ENCODE data around the gene S100A9. TPM values are rescaled to one million over a fixed set of nuclear protein-coding genes. Genes with fewer than 3 reads are reported as not detected.

S100A9 gene
- total RNA-seq, 1 experiment from 2014 or later = 0.59 TPM

GRCh38 chr1:153393926-153394325, 36.3 kb downstream of the S100A9 start:
- Histone ChIP-seq H3K9me2 (ENCODE audit: insufficient read depth) (no peaks in the 10 kb centered on the region), H2AFZ (ENCODE audit: low read depth, low read length, poor library complexity, severe bottlenecking) (no peak overlapping the region), H3K4me1 (ENCODE audit: control insufficient read depth in 1 of 2, insufficient read depth in 2 of 2, low read length in 2 of 2) (no peaks in the 10 kb centered on the region), H3K36me3 (ENCODE audit: control insufficient read depth in 1 of 2, insufficient read depth in 2 of 2, low read length in 2 of 2) (no peaks in the 10 kb centered on the region), H3K4me3 (replicated peaks in 1 of 2; ENCODE audit: low read depth in 1 of 2, low read length in 2 of 2) (no peak overlapping the region), H3K27me3 (ENCODE audit: insufficient read depth, low read length) (peaks cover 81% of the 10 kb centered on the region), H3K4me2 (ENCODE audit: low read length) (no peak overlapping the region), H3K9me3 (ENCODE audit: control insufficient read depth in 1 of 2, insufficient read depth in 1 of 2, low read depth in 1 of 2, low read length in 2 of 2) (no peaks in the 10 kb centered on the region), H3K27ac (ENCODE audit: low read depth, low read length) (no peak overlapping the region), H3K9ac (ENCODE audit: low read length) (no peak overlapping the region), H3K79me2 (ENCODE audit: insufficient read depth, low read length) (no peaks in the 10 kb centered on the region), H4K20me1 (ENCODE audit: insufficient read depth) (no peaks in the 10 kb centered on the region)
- RAD21 ChIA-PET (ENCODE audit: low non-redundant PET in 1 of 2, low total read pairs in 2 of 2, uncharacterized antibody in 2 of 2, unreplicated experiment in 2 of 2) = no interaction called here
- intact Hi-C loops (cut with micrococcal nuclease) = no loop called here
- DNase-seq (ENCODE audit: low read depth, low spot score) (no peak), ATAC-seq (peak; percentile 64)
- no TSS peak for BruUV-seq (replicated peaks)
- CTCF ChIA-PET = no interaction called here
- POLR2A ChIA-PET = no interaction called here
- TF ChIP-seq CTCF (IDR thresholded peaks at IDR 0.05 in 2 of 3, conservative IDR thresholded peaks at IDR 0.05 in 1 of 3; ENCODE audit: borderline replicate concordance in 1 of 3, insufficient read depth in 1 of 3, low read depth in 2 of 3, low read length in 2 of 3) (0 out of 6 replicates have a peak, but pooled peaks of 2 of the 3 experiments have one; percentile 6 to 8), CBX3 (IDR thresholded peaks at IDR 0.05; ENCODE audit: low read depth) (no peak)

- no peak overlapping the region for H3K4me2 ChIP-seq (ENCODE audit: low read length)
- no peaks in the 10 kb centered on the region for H3K9me3 ChIP-seq (ENCODE audit: control insufficient read depth in 1 of 2, insufficient read depth in 1 of 2, low read depth in 1 of 2, low read length in 2 of 2)
- CTCF ChIA-PET = no interaction called here
- H3K27me3 ChIP-seq (ENCODE audit: insufficient read depth, low read length) = peaks cover 76% of the 10 kb centered on the region
- H3K79me2 ChIP-seq (ENCODE audit: insufficient read depth, low read length) = no peaks in the 10 kb centered on the region
- no peak overlapping the region for H2AFZ ChIP-seq (ENCODE audit: low read depth, low read length, poor library complexity, severe bottlenecking)
- TF ChIP-seq TCF7L2 (IDR thresholded peaks at IDR 0.05; ENCODE audit: borderline replicate concordance, extremely low read depth, insufficient read depth, insufficient read length) (no peak), YY1 (IDR thresholded peaks at IDR 0.05; ENCODE audit: extremely low read depth, insufficient replicate concordance, low read depth, low read length) (no peak), SRF (IDR thresholded peaks at IDR 0.05; ENCODE audit: low read depth) (no peak), POLR2A (IDR thresholded peaks at IDR 0.05; ENCODE audit: borderline replicate concordance, extremely low read depth, insufficient read depth, insufficient read length) (no peak), POLR2AphosphoS5 (IDR thresholded peaks at IDR 0.05; ENCODE audit: low read depth, low read length) (no peak), CTCF (IDR thresholded peaks at IDR 0.05 in 2 of 3, conservative IDR thresholded peaks at IDR 0.05 in 1 of 3; ENCODE audit: borderline replicate concordance in 1 of 3, insufficient read depth in 1 of 3, low read depth in 2 of 3, low read length in 2 of 3) (0 out of 6 replicates have a peak, but pooled peaks of 1 of the 3 experiments have one; percentile 5), MAX (IDR thresholded peaks at IDR 0.05) (no peak), EZH2phosphoT487 (IDR thresholded peaks at IDR 0.05; ENCODE audit: borderline replicate concordance) (no peak), JUND (IDR thresholded peaks at IDR 0.05) (no peak)
- no peaks in the 10 kb centered on the region for H4K20me1 ChIP-seq (ENCODE audit: insufficient read depth)
- intact Hi-C loops (cut with micrococcal nuclease) = no loop called here
- no peaks in the 10 kb centered on the region for H3K4me1 ChIP-seq (ENCODE audit: control insufficient read depth in 1 of 2, insufficient read depth in 2 of 2, low read length in 2 of 2)
- H3K36me3 ChIP-seq (ENCODE audit: control insufficient read depth in 1 of 2, insufficient read depth in 2 of 2, low read length in 2 of 2) = no peaks in the 10 kb centered on the region
- DNase-seq (ENCODE audit: low read depth, low spot score) = no peak
- H3K4me3 ChIP-seq (replicated peaks in 1 of 2; ENCODE audit: low read depth in 1 of 2, low read length in 2 of 2) = no peak overlapping the region
- no TSS peak for BruUV-seq (replicated peaks)
- RAD21 ChIA-PET (ENCODE audit: low non-redundant PET in 1 of 2, low total read pairs in 2 of 2, uncharacterized antibody in 2 of 2, unreplicated experiment in 2 of 2) = no interaction called here
- no peak overlapping the region for H3K27ac ChIP-seq (ENCODE audit: low read depth, low read length)
- POLR2A ChIA-PET = no interaction called here
- no peak for ATAC-seq
- H3K9ac ChIP-seq (ENCODE audit: low read length) = no peak overlapping the region
- no peaks in the 10 kb centered on the region for H3K9me2 ChIP-seq (ENCODE audit: insufficient read depth)
Observed at GRCh38 chr1:153394391-153394790, 36.7 kb downstream of the S100A9 start.
